Measurements from ENCODE around the gene DMD.

DMD gene

GRCh38 chrX:31185884-31186283 lies 2025.5 kb downstream of the DMD start:
- no peak for DNase-seq (ENCODE audit: low read depth in 3 of 3)

- DNase-seq (ENCODE audit: low read depth in 3 of 3): no peak
Measured at GRCh38 chrX:31181377-31182000, 2029.9 kb downstream of the DMD start.

GRCh38 chrX:31179203-31179602 lies 2032.1 kb downstream of the DMD start:
- no peak for DNase-seq (ENCODE audit: low read depth in 3 of 3)

- no peak for DNase-seq (ENCODE audit: low read depth in 3 of 3)
Measured at GRCh38 chrX:31178769-31179125, 2032.6 kb downstream of the DMD start.

GRCh38 chrX:31178064-31178768 lies 2033.1 kb downstream of the DMD start:
- DNase-seq (ENCODE audit: low read depth in 3 of 3): no peak

GRCh38 chrX:31170792-31171191 lies 2040.6 kb downstream of the DMD start:
- no peak for DNase-seq (ENCODE audit: low read depth in 3 of 3)

- no peak for DNase-seq (ENCODE audit: low read depth in 3 of 3)
Measured at GRCh38 chrX:31168551-31168950, 2042.8 kb downstream of the DMD start.

- DNase-seq (ENCODE audit: low read depth in 3 of 3): no peak
Measured at GRCh38 chrX:31166832-31167231, 2044.5 kb downstream of the DMD start.

- DNase-seq (ENCODE audit: low read depth in 3 of 3): no peak
Measured at GRCh38 chrX:31166416-31166815, 2044.9 kb downstream of the DMD start.

GRCh38 chrX:31165241-31166035 lies 2045.9 kb downstream of the DMD start:
- DNase-seq (ENCODE audit: low read depth in 3 of 3): no peak

GRCh38 chrX:31154946-31155345 lies 2056.4 kb downstream of the DMD start:
- DNase-seq (ENCODE audit: low read depth in 3 of 3): no peak

GRCh38 chrX:31153475-31154047 lies 2057.8 kb downstream of the DMD start:
- no peak for DNase-seq (ENCODE audit: low read depth in 3 of 3)

GRCh38 chrX:31147175-31147574 lies 2064.2 kb downstream of the DMD start:
- DNase-seq (ENCODE audit: low read depth in 3 of 3): no peak

- no peak for DNase-seq (ENCODE audit: low read depth in 3 of 3)
Measured at GRCh38 chrX:31139961-31140360, 2071.4 kb downstream of the DMD start.

GRCh38 chrX:31138124-31138523 lies 2073.2 kb downstream of the DMD start:
- DNase-seq (ENCODE audit: low read depth in 3 of 3): no peak

- no peak for DNase-seq (ENCODE audit: low read depth in 3 of 3)
Measured at GRCh38 chrX:31136144-31136611, 2075.2 kb downstream of the DMD start.

GRCh38 chrX:31132821-31133241 lies 2078.5 kb downstream of the DMD start:
- DNase-seq (ENCODE audit: low read depth in 3 of 3): peak in 1 of 3 experiments; percentile 1

- no peak for DNase-seq (ENCODE audit: low read depth in 3 of 3)
Measured at GRCh38 chrX:31130457-31131220, 2080.7 kb downstream of the DMD start.

GRCh38 chrX:31128855-31129254 lies 2082.5 kb downstream of the DMD start:
- DNase-seq (ENCODE audit: low read depth in 3 of 3): no peak

GRCh38 chrX:31127716-31128115 lies 2083.6 kb downstream of the DMD start:
- DNase-seq (ENCODE audit: low read depth in 3 of 3): no peak

GRCh38 chrX:31126205-31126604 lies 2085.1 kb downstream of the DMD start:
- no peak for DNase-seq (ENCODE audit: low read depth in 3 of 3)

- DNase-seq (ENCODE audit: low read depth in 3 of 3): no peak
Measured at GRCh38 chrX:31124536-31124935, 2086.8 kb downstream of the DMD start.
